GM23338 (cell line): ENCODE results near the gene LEFTY2.

ENCODE experiments used
- EZH2phosphoT487 ChIP-seq: fragments of 200-600 bp; sonication (generic); IDR thresholded peaks from one replicate; pipeline ENCODE4 v1.8.1; 2018; ENCODE audit warnings: antibody characterized with exemption; ENCODE audit not compliant: unreplicated experiment
- ZNF331 ChIP-seq: fragments of 250-450 bp; sonication (Bioruptor Pico); IDR thresholded peaks from 2 replicates; pipeline ENCODE4 v1.5.0; 2020; ENCODE audit warnings: low read depth, mild to moderate bottlenecking, moderate library complexity

GRCh38 chr1:225907341-225907740 lies 33.7 kb downstream of the LEFTY2 start:
- TF ChIP-seq ZNF331 (CRISPR knock-in tag) (no peak), EZH2phosphoT487 (no peak)
